Cardiac fibroblast (primary cell): ENCODE results near the gene THBS2.

Experiments
- DNase-seq, 2 donors: peaks; one replicate each; pipeline versions ENCODE4 v3.0.0 to v3.0.0-alpha.2; 2010; ENCODE audit warnings: low read depth in 2 of 2
- H3K4me3 ChIP-seq, 2 donors: replicated peaks in 1 of 2; 1 replicate in 1 of 2; 2 replicates in 1 of 2; pipeline ENCODE4 v1.5.1; 2011; ENCODE audit warnings: low read depth in 2 of 2, low read length in 2 of 2, mild to moderate bottlenecking in 2 of 2, moderate library complexity in 1 of 2
- TF ChIP-seq, protein P1 (sequence below): IDR thresholded peaks from one replicate; pipeline ENCODE4 v1.5.1; 2011; ENCODE audit warnings: low read depth, mild to moderate bottlenecking, low read length, inconsistent platforms

THBS2 gene

GRCh38 chr6:169173532-169174268 lies 79.9 kb downstream of the THBS2 start:
- H3K4me3 ChIP-seq: no peak overlapping the region
- TF ChIP-seq, protein P1, sequence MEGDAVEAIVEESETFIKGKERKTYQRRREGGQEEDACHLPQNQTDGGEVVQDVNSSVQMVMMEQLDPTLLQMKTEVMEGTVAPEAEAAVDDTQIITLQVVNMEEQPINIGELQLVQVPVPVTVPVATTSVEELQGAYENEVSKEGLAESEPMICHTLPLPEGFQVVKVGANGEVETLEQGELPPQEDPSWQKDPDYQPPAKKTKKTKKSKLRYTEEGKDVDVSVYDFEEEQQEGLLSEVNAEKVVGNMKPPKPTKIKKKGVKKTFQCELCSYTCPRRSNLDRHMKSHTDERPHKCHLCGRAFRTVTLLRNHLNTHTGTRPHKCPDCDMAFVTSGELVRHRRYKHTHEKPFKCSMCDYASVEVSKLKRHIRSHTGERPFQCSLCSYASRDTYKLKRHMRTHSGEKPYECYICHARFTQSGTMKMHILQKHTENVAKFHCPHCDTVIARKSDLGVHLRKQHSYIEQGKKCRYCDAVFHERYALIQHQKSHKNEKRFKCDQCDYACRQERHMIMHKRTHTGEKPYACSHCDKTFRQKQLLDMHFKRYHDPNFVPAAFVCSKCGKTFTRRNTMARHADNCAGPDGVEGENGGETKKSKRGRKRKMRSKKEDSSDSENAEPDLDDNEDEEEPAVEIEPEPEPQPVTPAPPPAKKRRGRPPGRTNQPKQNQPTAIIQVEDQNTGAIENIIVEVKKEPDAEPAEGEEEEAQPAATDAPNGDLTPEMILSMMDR: no peak
- DNase-seq: peak in 1 of 2 donors; percentile 30

GRCh38 chr6:169172946-169173345 lies 80.7 kb downstream of the THBS2 start:
- DNase-seq: peak in 1 of 2 donors; percentile 31
- H3K4me3 ChIP-seq: no peak overlapping the region
- TF ChIP-seq, protein P1: no peak

DNA sequence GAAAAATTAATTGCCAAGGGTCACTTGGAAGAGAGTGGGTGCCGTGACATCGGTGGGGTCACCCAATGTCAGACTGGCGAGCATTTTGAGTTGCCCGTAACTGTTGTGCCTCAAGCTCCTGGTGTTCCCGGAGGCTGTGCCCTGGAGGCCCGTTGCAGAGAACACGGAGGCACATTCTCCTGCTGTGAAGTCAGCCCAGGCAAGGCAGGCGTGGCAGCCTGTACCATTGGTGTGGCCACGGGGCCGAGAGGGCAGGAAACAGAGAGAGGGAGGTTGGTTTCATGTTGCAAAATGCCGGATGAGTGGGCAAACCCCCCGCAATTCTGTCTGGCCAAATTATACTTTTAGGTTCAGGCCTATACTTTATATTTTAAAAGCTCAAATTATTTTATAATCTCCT lies 81.2 kb downstream of the THBS2 start:
- TF ChIP-seq, protein P1: no peak
- DNase-seq: peak; percentile 90 to 95
- no peak overlapping the region for H3K4me3 ChIP-seq

DNA sequence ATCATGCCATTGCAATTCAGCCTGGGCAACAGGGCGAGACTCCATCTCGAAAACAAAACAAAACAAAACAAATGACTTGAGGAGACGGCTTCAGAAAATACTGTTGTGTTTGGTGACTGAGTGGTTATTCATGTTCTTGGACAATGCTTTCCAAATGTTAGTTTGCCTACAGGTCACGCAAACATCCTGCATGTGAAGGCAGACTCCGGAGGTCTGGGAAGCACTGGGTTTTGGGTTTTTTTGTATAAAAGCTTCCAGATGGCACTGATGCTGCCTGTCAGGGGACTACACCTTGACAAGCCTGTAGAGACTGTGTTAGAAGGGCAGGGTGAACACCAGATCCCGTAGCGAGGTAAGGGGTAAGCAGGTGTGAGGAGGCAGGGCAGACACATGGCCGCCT lies 81.7 kb downstream of the THBS2 start:
- no peak overlapping the region for H3K4me3 ChIP-seq
- DNase-seq: peak; percentile 48 to 96

DNA sequence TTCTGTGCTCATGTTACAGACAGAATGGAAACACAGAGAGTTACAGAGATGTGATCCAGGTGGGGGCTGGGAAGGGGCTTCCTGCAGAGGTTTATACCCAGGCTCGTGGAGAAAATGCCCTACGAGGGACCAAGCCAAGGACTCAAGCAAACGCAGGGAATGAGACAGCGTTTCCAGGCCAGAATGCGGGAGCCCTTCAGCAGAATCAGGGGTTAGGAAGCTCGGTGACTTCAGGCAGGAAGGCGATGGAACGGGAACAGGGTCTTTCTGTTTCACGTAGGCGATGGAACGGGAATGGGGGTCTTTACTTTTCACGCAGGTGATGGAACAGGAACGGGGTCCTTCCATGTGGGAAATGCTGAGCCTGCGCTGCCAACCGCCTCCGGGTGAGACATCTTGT lies 82.6 kb downstream of the THBS2 start:
- no peak overlapping the region for H3K4me3 ChIP-seq
- DNase-seq: no peak
- TF ChIP-seq, protein P1: no peak

More for the DNA sequence above, 81.7 kb downstream of the THBS2 start:
- TF ChIP-seq, protein P1: no peak

DNA sequence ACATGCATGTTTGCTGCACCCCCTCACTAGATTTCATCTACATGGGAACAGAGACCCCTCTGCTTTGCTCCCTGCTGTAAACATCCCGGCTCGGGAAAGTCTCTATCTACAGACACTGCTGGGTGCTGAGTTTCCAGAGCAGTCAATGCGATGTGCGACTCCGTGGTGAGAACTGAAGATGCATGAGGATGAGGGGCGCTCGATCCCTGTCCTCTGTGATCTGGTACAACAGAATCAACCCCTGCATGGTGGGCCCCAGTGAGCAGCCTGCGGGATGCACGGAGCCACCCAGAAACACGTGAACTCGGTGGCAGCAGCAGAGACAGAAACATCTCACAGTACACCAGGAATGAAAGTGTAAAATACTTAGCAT lies 83.1 kb downstream of the THBS2 start:
- no peak for DNase-seq
- TF ChIP-seq, protein P1: no peak
- H3K4me3 ChIP-seq: no peak overlapping the region
